Liver (tissue), 9 donors: ENCODE measurements around the gene CILP. TPM values are rescaled to one million over a fixed set of nuclear protein-coding genes. Genes with fewer than 3 reads are reported as not detected.

ENCODE experiments used
- DNase-seq: peaks from one replicate; pipeline ENCODE4 v3.0.0-alpha.2; 2017; ENCODE audit warnings: low spot score
- H3K27ac ChIP-seq, 2 donors: one replicate each; pipeline ENCODE4 v1.7.0; 2013; ENCODE audit warnings: inconsistent platforms in 2 of 2, low read length in 2 of 2, control low read depth in 1 of 2, low read depth in 1 of 2, mild to moderate bottlenecking in 1 of 2
- H3K27me3 ChIP-seq, 4 donors: one replicate each; pipeline versions ENCODE4 v1.6.1 to v1.7.0; 2013; ENCODE audit warnings: low read length in 3 of 4, inconsistent platforms in 1 of 4, mild to moderate bottlenecking in 1 of 4, moderate library complexity in 1 of 4; ENCODE audit not compliant: control insufficient read depth in 4 of 4, insufficient read depth in 4 of 4
- H3K36me3 ChIP-seq, 4 donors: one replicate each; pipeline versions ENCODE4 v1.6.1 to v1.7.0; 2013; ENCODE audit warnings: low read length in 3 of 4, mild to moderate bottlenecking in 3 of 4, low read depth in 1 of 4, moderate library complexity in 1 of 4; ENCODE audit not compliant: control insufficient read depth in 4 of 4, insufficient read depth in 3 of 4
- H3K4me1 ChIP-seq, 4 donors: one replicate each; pipeline versions ENCODE4 v1.6.1 to v1.7.0; 2013; ENCODE audit warnings: low read length in 3 of 4, mild to moderate bottlenecking in 3 of 4, moderate library complexity in 1 of 4; ENCODE audit not compliant: control insufficient read depth in 4 of 4, insufficient read depth in 4 of 4
- H3K4me3 ChIP-seq, 3 donors: one replicate each; pipeline versions ENCODE4 v1.6.1 to v1.7.0; 2013; ENCODE audit warnings: low read length in 3 of 3, control low read depth in 1 of 3, low read depth in 1 of 3, mild to moderate bottlenecking in 1 of 3
- H3K9ac ChIP-seq, 2 donors: one replicate each; pipeline ENCODE4 v1.7.0; 2013; ENCODE audit warnings: low read length in 2 of 2, mild to moderate bottlenecking in 2 of 2, moderate library complexity in 2 of 2, control low read depth in 1 of 2, low read depth in 1 of 2
- H3K9me3 ChIP-seq, 4 donors: one replicate each; pipeline versions ENCODE4 v1.6.1 to v1.7.0; 2013; ENCODE audit warnings: low read length in 3 of 4; ENCODE audit not compliant: control insufficient read depth in 4 of 4
- EGR1 ChIP-seq, 2 donors: IDR thresholded peaks; 2 replicates each; pipeline ENCODE4 v1.6.1; 2016 to 2018; ENCODE audit warnings: antibody characterized with exemption in 2 of 2, low read depth in 2 of 2
- FOXA1 ChIP-seq: IDR thresholded peaks from 2 replicates; pipeline ENCODE4 v1.6.1; 2016; ENCODE audit warnings: antibody characterized with exemption
- FOXA2 ChIP-seq: IDR thresholded peaks from 2 replicates; pipeline ENCODE4 v1.6.1; 2016; ENCODE audit warnings: antibody characterized with exemption
- GABPA ChIP-seq, 2 donors: IDR thresholded peaks in 1 of 2; conservative IDR thresholded peaks in 1 of 2; 2 replicates each; pipeline ENCODE4 v1.6.1; 2016; ENCODE audit warnings: antibody characterized with exemption in 2 of 2, mild to moderate bottlenecking in 1 of 2, moderate library complexity in 1 of 2
- HNF4A ChIP-seq, 2 donors: conservative IDR thresholded peaks; 2 replicates each; pipeline ENCODE4 v1.6.1; 2016; ENCODE audit warnings: antibody characterized with exemption in 2 of 2, mild to moderate bottlenecking in 2 of 2
- HNF4G ChIP-seq: IDR thresholded peaks from 2 replicates; pipeline ENCODE4 v1.6.1; 2016; ENCODE audit warnings: antibody characterized with exemption
- JUND ChIP-seq, 2 donors: IDR thresholded peaks; 2 replicates each; pipeline ENCODE4 v1.6.1; 2016; ENCODE audit warnings: antibody characterized with exemption in 2 of 2
- NR2F2 ChIP-seq: IDR thresholded peaks from 2 replicates; pipeline ENCODE4 v1.6.1; 2016; ENCODE audit warnings: antibody characterized with exemption
- RAD21 ChIP-seq, 2 donors: IDR thresholded peaks; 2 replicates each; pipeline ENCODE4 v1.6.1; 2016; ENCODE audit warnings: antibody characterized with exemption in 2 of 2, mild to moderate bottlenecking in 2 of 2
- RXRA ChIP-seq, 2 donors: IDR thresholded peaks; 2 replicates each; pipeline ENCODE4 v1.6.1; 2017 to 2018; ENCODE audit warnings: antibody characterized with exemption in 2 of 2, mild to moderate bottlenecking in 1 of 2
- SP1 ChIP-seq: IDR thresholded peaks from 2 replicates; pipeline ENCODE4 v1.6.1; 2018; ENCODE audit warnings: antibody characterized with exemption, mild to moderate bottlenecking
- TAF1 ChIP-seq: conservative IDR thresholded peaks from 2 replicates; pipeline ENCODE4 v1.6.1; 2016; ENCODE audit warnings: antibody characterized with exemption, mild to moderate bottlenecking
- YY1 ChIP-seq: IDR thresholded peaks from 2 replicates; pipeline ENCODE4 v1.6.1; 2016; ENCODE audit warnings: antibody characterized with exemption, mild to moderate bottlenecking
- WGBS: extraction: QIAGEN DNeasy Blood & Tissue Kit; methylation state at CpG from one replicate; pipeline ENCODE4 v1.1.7; 2013; 5-methylcytosine and 5-hydroxymethylcytosine counted together
- polyA plus RNA-seq, 2 donors: library from polyadenylated mRNA; stranded (reverse) in 1 of 2; unstranded in 1 of 2; fragments of 200-250 nt in 1 of 2; fragments of >200 nt in 1 of 2; fragmentation: Nextera tagmentation in 1 of 2; extraction: Ambion mirVana in 1 of 2; gene quantifications; one replicate each; pipeline versions ENCODE4 v1.2.1 to v1.2.3, GENCODE V29; 2013 to 2015
- total RNA-seq, 2 donors: library from RNA; depleted of rRNA; stranded (reverse); fragments of >200 nt; gene quantifications; one replicate each; pipeline ENCODE4 v1.2.3, GENCODE V29; 2014
- TF ChIP-seq, protein P1 (sequence below): IDR thresholded peaks from 2 replicates; pipeline ENCODE4 v1.6.1; 2016; ENCODE audit warnings: antibody characterized with exemption
- TF ChIP-seq, protein P2 (sequence below): IDR thresholded peaks from 2 replicates; pipeline ENCODE4 v1.6.1; 2016; ENCODE audit warnings: antibody characterized with exemption
- TF ChIP-seq, protein P3 (sequence below): IDR thresholded peaks from 2 replicates; pipeline ENCODE4 v1.6.1; 2016; ENCODE audit warnings: antibody characterized with exemption
- TF ChIP-seq, protein P4 (sequence below): IDR thresholded peaks from 2 replicates; pipeline ENCODE4 v1.6.1; 2016; ENCODE audit warnings: antibody characterized with exemption, mild to moderate bottlenecking
- TF ChIP-seq, protein P5 (sequence below): fragments of 150-350 bp; IDR thresholded peaks from 2 replicates; pipeline ENCODE4 v1.5.1; 2017; ENCODE audit warnings: improper control_type of control experiment, low read depth, low read length; ENCODE audit not compliant: missing input control
- donor health status: healthy.
- donor health status: healthy.
- donor health status: healthy.
- donor health status: healthy.
- donor health status: healthy.

Gene CILP
- total and polyA plus RNA-seq, 4 donors = 0.28 to 2.6 (median 0.44) TPM

DNA sequence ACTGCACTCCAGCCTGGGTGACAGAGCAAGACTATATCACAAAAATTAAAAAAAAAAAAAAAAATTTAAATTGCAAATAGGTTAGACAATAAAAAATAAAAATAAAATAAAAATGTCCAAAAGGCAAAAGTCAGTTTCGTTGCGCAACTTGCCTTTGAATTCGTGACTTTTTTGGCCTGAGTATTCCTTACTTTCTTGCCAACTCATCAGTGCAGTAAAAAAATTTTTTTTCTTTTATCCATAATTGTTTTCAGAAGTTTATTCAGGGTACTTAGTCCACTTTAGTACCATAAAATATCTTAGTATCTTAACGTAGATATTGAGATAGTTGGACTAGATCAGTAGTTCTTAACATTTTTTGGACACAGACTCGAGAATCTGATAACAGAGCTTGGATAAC is 22.4 kb upstream of the CILP start:
- Histone ChIP-seq H3K9ac (no peak overlapping the region), H3K27me3 (no peaks in the 10 kb centered on the region), H3K36me3 (no peaks in the 10 kb centered on the region), H3K9me3 (no peaks in the 10 kb centered on the region), H3K27ac (no peak overlapping the region), H3K4me3 (no peak overlapping the region), H3K4me1 (no peaks in the 10 kb centered on the region)
- no peak for DNase-seq
- WGBS = 78% methylated on average over 5 of the region's 5 CpGs
- TF ChIP-seq YY1 (no peak), NR2F2 (no peak), FOXA2 (no peak), HNF4A (conservative IDR thresholded peaks at IDR 0.05) (no peak), GABPA (IDR thresholded peaks at IDR 0.05 in 1 of 2, conservative IDR thresholded peaks at IDR 0.05 in 1 of 2) (no peak), FOXA1 (no peak), RXRA (IDR thresholded peaks at IDR 0.05) (no peak), HNF4G (no peak), TAF1 (no peak), RAD21 (IDR thresholded peaks at IDR 0.05) (no peak), EGR1 (IDR thresholded peaks at IDR 0.05; ENCODE audit: low read depth in 2 of 2) (no peak), JUND (IDR thresholded peaks at IDR 0.05) (no peak)
- TF ChIP-seq, protein P1, sequence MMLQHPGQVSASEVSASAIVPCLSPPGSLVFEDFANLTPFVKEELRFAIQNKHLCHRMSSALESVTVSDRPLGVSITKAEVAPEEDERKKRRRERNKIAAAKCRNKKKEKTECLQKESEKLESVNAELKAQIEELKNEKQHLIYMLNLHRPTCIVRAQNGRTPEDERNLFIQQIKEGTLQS = no peak
- TF ChIP-seq, protein P2, sequence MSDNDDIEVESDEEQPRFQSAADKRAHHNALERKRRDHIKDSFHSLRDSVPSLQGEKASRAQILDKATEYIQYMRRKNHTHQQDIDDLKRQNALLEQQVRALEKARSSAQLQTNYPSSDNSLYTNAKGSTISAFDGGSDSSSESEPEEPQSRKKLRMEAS = no peak
- TF ChIP-seq, protein P3, sequence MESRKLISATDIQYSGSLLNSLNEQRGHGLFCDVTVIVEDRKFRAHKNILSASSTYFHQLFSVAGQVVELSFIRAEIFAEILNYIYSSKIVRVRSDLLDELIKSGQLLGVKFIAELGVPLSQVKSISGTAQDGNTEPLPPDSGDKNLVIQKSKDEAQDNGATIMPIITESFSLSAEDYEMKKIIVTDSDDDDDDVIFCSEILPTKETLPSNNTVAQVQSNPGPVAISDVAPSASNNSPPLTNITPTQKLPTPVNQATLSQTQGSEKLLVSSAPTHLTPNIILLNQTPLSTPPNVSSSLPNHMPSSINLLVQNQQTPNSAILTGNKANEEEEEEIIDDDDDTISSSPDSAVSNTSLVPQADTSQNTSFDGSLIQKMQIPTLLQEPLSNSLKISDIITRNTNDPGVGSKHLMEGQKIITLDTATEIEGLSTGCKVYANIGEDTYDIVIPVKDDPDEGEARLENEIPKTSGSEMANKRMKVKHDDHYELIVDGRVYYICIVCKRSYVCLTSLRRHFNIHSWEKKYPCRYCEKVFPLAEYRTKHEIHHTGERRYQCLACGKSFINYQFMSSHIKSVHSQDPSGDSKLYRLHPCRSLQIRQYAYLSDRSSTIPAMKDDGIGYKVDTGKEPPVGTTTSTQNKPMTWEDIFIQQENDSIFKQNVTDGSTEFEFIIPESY = no peak
- TF ChIP-seq, protein P4, sequence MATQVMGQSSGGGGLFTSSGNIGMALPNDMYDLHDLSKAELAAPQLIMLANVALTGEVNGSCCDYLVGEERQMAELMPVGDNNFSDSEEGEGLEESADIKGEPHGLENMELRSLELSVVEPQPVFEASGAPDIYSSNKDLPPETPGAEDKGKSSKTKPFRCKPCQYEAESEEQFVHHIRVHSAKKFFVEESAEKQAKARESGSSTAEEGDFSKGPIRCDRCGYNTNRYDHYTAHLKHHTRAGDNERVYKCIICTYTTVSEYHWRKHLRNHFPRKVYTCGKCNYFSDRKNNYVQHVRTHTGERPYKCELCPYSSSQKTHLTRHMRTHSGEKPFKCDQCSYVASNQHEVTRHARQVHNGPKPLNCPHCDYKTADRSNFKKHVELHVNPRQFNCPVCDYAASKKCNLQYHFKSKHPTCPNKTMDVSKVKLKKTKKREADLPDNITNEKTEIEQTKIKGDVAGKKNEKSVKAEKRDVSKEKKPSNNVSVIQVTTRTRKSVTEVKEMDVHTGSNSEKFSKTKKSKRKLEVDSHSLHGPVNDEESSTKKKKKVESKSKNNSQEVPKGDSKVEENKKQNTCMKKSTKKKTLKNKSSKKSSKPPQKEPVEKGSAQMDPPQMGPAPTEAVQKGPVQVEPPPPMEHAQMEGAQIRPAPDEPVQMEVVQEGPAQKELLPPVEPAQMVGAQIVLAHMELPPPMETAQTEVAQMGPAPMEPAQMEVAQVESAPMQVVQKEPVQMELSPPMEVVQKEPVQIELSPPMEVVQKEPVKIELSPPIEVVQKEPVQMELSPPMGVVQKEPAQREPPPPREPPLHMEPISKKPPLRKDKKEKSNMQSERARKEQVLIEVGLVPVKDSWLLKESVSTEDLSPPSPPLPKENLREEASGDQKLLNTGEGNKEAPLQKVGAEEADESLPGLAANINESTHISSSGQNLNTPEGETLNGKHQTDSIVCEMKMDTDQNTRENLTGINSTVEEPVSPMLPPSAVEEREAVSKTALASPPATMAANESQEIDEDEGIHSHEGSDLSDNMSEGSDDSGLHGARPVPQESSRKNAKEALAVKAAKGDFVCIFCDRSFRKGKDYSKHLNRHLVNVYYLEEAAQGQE = no peak
- TF ChIP-seq, protein P5, sequence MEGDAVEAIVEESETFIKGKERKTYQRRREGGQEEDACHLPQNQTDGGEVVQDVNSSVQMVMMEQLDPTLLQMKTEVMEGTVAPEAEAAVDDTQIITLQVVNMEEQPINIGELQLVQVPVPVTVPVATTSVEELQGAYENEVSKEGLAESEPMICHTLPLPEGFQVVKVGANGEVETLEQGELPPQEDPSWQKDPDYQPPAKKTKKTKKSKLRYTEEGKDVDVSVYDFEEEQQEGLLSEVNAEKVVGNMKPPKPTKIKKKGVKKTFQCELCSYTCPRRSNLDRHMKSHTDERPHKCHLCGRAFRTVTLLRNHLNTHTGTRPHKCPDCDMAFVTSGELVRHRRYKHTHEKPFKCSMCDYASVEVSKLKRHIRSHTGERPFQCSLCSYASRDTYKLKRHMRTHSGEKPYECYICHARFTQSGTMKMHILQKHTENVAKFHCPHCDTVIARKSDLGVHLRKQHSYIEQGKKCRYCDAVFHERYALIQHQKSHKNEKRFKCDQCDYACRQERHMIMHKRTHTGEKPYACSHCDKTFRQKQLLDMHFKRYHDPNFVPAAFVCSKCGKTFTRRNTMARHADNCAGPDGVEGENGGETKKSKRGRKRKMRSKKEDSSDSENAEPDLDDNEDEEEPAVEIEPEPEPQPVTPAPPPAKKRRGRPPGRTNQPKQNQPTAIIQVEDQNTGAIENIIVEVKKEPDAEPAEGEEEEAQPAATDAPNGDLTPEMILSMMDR = no peak

DNA sequence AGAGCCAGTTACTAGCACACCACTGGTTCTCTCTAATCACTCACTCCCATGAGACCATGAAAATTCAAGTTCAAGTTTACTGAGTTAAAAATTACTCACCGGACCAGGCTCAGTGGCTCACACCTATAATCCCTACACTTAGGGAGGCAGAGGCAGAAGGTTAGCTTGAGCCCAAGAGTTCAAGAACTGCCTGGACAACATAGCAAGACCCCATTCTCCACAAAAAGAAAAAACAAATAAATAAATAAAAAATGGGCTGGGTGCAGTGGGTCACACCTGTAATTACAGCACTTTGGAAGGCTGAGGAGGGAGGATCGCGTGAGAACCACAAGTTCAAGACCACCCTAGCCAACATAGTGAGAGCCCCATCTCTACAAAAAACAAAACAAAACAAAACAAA is 21.2 kb upstream of the CILP start:
- 99% methylated on average over 3 of the region's 3 CpGs for WGBS
- Histone ChIP-seq H3K9ac (no peak overlapping the region), H3K27me3 (no peaks in the 10 kb centered on the region), H3K4me1 (no peaks in the 10 kb centered on the region), H3K27ac (no peak overlapping the region), H3K36me3 (no peaks in the 10 kb centered on the region), H3K9me3 (no peaks in the 10 kb centered on the region), H3K4me3 (no peak overlapping the region)
- DNase-seq = no peak
- TF ChIP-seq NR2F2 = no peak
- TF ChIP-seq, protein P4 = no peak
- no peak for TF ChIP-seq SP1
- TF ChIP-seq, protein P5 = no peak
- TF ChIP-seq FOXA2 = no peak
- no peak for TF ChIP-seq RAD21 (IDR thresholded peaks at IDR 0.05)
